H1 (cell line): ENCODE results near the gene IL1RAPL1. TPM values are rescaled to one million over a fixed set of nuclear protein-coding genes. Genes with fewer than 3 reads are reported as not detected.

ENCODE experiments used
- EP300 ChIP-seq, 2 experiments: IDR thresholded peaks; 1 replicate in 1 of 2; 2 replicates in 1 of 2; pipeline ENCODE4 v1.6.1; 2011 to 2012; ENCODE audit warnings: low read depth in 2 of 2, low read length in 2 of 2, mild to moderate bottlenecking in 2 of 2, borderline replicate concordance in 1 of 2, inconsistent platforms in 1 of 2, moderate library complexity in 1 of 2
- NANOG ChIP-seq: IDR thresholded peaks from 2 replicates; pipeline ENCODE4 v1.6.1; 2011; ENCODE audit warnings: low read length, low read depth, mild to moderate bottlenecking, inconsistent platforms; ENCODE audit not compliant: insufficient read depth, poor library complexity, severe bottlenecking
- POLR2A ChIP-seq, 2 experiments: IDR thresholded peaks; 1 replicate in 1 of 2; 2 replicates in 1 of 2; pipeline ENCODE4 v1.6.1; 2011; ENCODE audit warnings: low read depth in 2 of 2, low read length in 2 of 2, mild to moderate bottlenecking in 2 of 2; ENCODE audit errors: control extremely low read depth in 1 of 2
- RFX5 ChIP-seq: IDR thresholded peaks from 2 replicates; pipeline ENCODE4 v1.6.1; 2011; ENCODE audit warnings: low read depth, low read length, improper control_type of control experiment, borderline replicate concordance
- RNF2 ChIP-seq: fragments of 200-900, 300-1000 bp; sonication (generic); IDR thresholded peaks from 2 replicates; pipeline ENCODE4 v1.7.1; 2016; ENCODE audit warnings: borderline replicate concordance, low read depth, mild to moderate bottlenecking, antibody characterized with exemption, low read length; ENCODE audit not compliant: poor library complexity, severe bottlenecking; ENCODE audit errors: missing control alignments
- SP4 ChIP-seq: IDR thresholded peaks from 2 replicates; pipeline ENCODE4 v1.6.1; 2012; ENCODE audit warnings: low read length, inconsistent platforms
- polyA plus RNA-seq, 7 experiments: library from polyadenylated mRNA; depleted of rRNA in 3 of 7; stranded (reverse) in 5 of 7; unstranded in 2 of 7; fragments of >200 nt in 5 of 7; fragments of 200-250 nt in 2 of 7; gene quantifications; 1 replicate in 5 of 7; 2 replicates in 1 of 7; 4 replicates in 1 of 7; pipeline versions ENCODE4 v1.2.1 to v1.2.3, GENCODE V29; 2011 to 2013; ENCODE audit warnings: missing spikeins in 2 of 7, mixed read lengths in 2 of 7
- total RNA-seq: library from RNA; stranded (reverse); fragmentation: NEBNext Ultra II Directional; extraction: Animal tissue kit (Norgen Biotek cat#: 25700); gene quantifications from 2 replicates; pipeline ENCODE4 v1.2.1, GENCODE V29; 2021

IL1RAPL1 gene
- total and polyA plus RNA-seq, 2 of the 8 experiments (the other 6 are each of a cell fraction or from before 2014, with no cell fraction given) = 0.11 to 0.35 TPM

- no peak for TF ChIP-seq RNF2
- no peak for TF ChIP-seq EP300 (IDR thresholded peaks at IDR 0.05; ENCODE audit: borderline replicate concordance in 1 of 2, low read depth in 2 of 2, low read length in 2 of 2)
- TF ChIP-seq SP4 = no peak
- TF ChIP-seq NANOG = no peak
- no peak for TF ChIP-seq POLR2A (IDR thresholded peaks at IDR 0.05; ENCODE audit: control extremely low read depth in 1 of 2, low read depth in 2 of 2, low read length in 2 of 2)
- no peak for TF ChIP-seq RFX5
Observed at GRCh38 chrX:28851871-28852270, 264.6 kb downstream of the IL1RAPL1 start (continued).
